IMR-90 (cell line): ENCODE data around the gene TMEM140. TPM values are rescaled to one million over a fixed set of nuclear protein-coding genes. Genes with fewer than 3 reads are reported as not detected.

Source experiments
- ATAC-seq: fragments of 200-7000 bp; cut with Tn5 transposase; 2 replicates; pipeline ENCODE4 v1.9.1; 2020; ENCODE audit warnings: low read depth, mild to moderate bottlenecking, moderate library complexity
- BruUV-seq: library from RNA; stranded (reverse); fragments of 400-500 nt; replicated peaks from 2 replicates; lab custom pipeline; 2021; lab: Mats Ljungman, UMichigan
- CTCF ChIA-PET: fragments of 300-600 bp; formaldehyde crosslinking; extraction: SDS; loops from one replicate; lab custom pipeline; 2021; ENCODE audit warnings: antibody characterized with exemption; lab: Yijun Ruan, JAX
- POLR2A ChIA-PET: fragments of 300-600 bp; sonication (Branson Sonifier 250); formaldehyde crosslinking; loops from one replicate; lab custom pipeline; 2022; ENCODE audit warnings: antibody characterized with exemption; ENCODE audit not compliant: unreplicated experiment; lab: Charles Lee
- DNase-seq: peaks from one replicate; pipeline ENCODE4 v3.0.0; 2013
- H2AFZ ChIP-seq: replicated peaks from 2 replicates; pipeline ENCODE3; 2013; ENCODE audit warnings: low read length, mild to moderate bottlenecking; ENCODE audit not compliant: poor library complexity
- H2AK5ac ChIP-seq: 2 replicates; pipeline ENCODE4 v1.6.1; 2013; ENCODE audit warnings: low read depth, low read length, inconsistent platforms
- H2AK9ac ChIP-seq: replicated peaks from 2 replicates; pipeline ENCODE3; 2013; ENCODE audit warnings: mild to moderate bottlenecking, low read depth, low read length, moderate library complexity; ENCODE audit not compliant: poor library complexity
- H2BK120ac ChIP-seq: 2 replicates; pipeline ENCODE4 v1.6.1; 2013; ENCODE audit warnings: low read depth, low read length, inconsistent platforms
- H2BK15ac ChIP-seq: 3 replicates; pipeline ENCODE4 v1.6.1; 2013; ENCODE audit warnings: low read depth, low read length, inconsistent platforms
- H2BK20ac ChIP-seq: 2 replicates; pipeline ENCODE4 v1.6.1; 2013; ENCODE audit warnings: low read depth, mild to moderate bottlenecking, inconsistent platforms, low read length, moderate library complexity
- H2BK5ac ChIP-seq: 2 replicates; pipeline ENCODE4 v1.6.1; 2013; ENCODE audit warnings: mild to moderate bottlenecking, low read depth, low read length, inconsistent platforms; ENCODE audit not compliant: poor library complexity, severe bottlenecking
- H3K14ac ChIP-seq: replicated peaks from 2 replicates; pipeline ENCODE4 v1.6.1; 2013; ENCODE audit warnings: low read depth, low read length, inconsistent platforms
- H3K18ac ChIP-seq: 2 replicates; pipeline ENCODE4 v1.6.1; 2013; ENCODE audit warnings: low read depth, low read length, control low read depth
- H3K23ac ChIP-seq: 2 replicates; pipeline ENCODE4 v1.6.1; 2013; ENCODE audit warnings: low read depth, low read length, inconsistent platforms
- H3K27ac ChIP-seq: 2 replicates; pipeline ENCODE4 v1.5.1; 2013; ENCODE audit warnings: mild to moderate bottlenecking, control low read depth, low read length; ENCODE audit not compliant: insufficient read depth
- H3K27me3 ChIP-seq: 2 replicates; pipeline ENCODE4 v1.6.1; 2013; ENCODE audit warnings: low read length; ENCODE audit not compliant: control insufficient read depth, insufficient read depth
- H3K36me3 ChIP-seq: 2 replicates; pipeline ENCODE4 v1.6.1; 2013; ENCODE audit warnings: low read length, mixed read lengths; ENCODE audit not compliant: control insufficient read depth, insufficient read depth
- H3K4ac ChIP-seq: 2 replicates; pipeline ENCODE4 v1.6.1; 2013; ENCODE audit warnings: low read depth, low read length, inconsistent platforms
- H3K4me1 ChIP-seq: 2 replicates; pipeline ENCODE4 v1.6.1; 2013; ENCODE audit warnings: low read length, mixed read lengths; ENCODE audit not compliant: control insufficient read depth, insufficient read depth
- H3K4me2 ChIP-seq: 2 replicates; pipeline ENCODE4 v1.6.1; 2013; ENCODE audit warnings: low read depth, mild to moderate bottlenecking, control low read depth, low read length, moderate library complexity
- H3K4me3 ChIP-seq: 2 replicates; pipeline ENCODE4 v1.5.1; 2013; ENCODE audit warnings: low read depth, mild to moderate bottlenecking, control low read depth, low read length, moderate library complexity; ENCODE audit not compliant: insufficient read depth
- H3K56ac ChIP-seq: 2 replicates; pipeline ENCODE4 v1.6.1; 2013; ENCODE audit warnings: low read length, inconsistent platforms; ENCODE audit not compliant: insufficient read depth; ENCODE audit errors: extremely low read depth
- H3K79me1 ChIP-seq, 2 experiments: 2 replicates each; pipeline ENCODE4 v1.6.1; 2013; ENCODE audit warnings: low read length in 2 of 2, inconsistent platforms in 1 of 2, low read depth in 1 of 2
- H3K9ac ChIP-seq: 2 replicates; pipeline ENCODE4 v1.6.1; 2013; ENCODE audit warnings: low read depth, low read length, control low read depth
- H3K9me1 ChIP-seq: 2 replicates; pipeline ENCODE4 v1.6.1; 2013; ENCODE audit warnings: low read length, inconsistent platforms; ENCODE audit not compliant: insufficient read depth
- H3K9me3 ChIP-seq: 2 replicates; pipeline ENCODE4 v1.6.1; 2013; ENCODE audit warnings: low read length; ENCODE audit not compliant: control insufficient read depth, insufficient read depth
- H4K20me1 ChIP-seq: 2 replicates; pipeline ENCODE4 v1.6.1; 2013; ENCODE audit warnings: low read length, inconsistent platforms; ENCODE audit not compliant: insufficient read depth
- H4K5ac ChIP-seq: 2 replicates; pipeline ENCODE4 v1.6.1; 2013; ENCODE audit warnings: mild to moderate bottlenecking, low read depth, low read length, control low read depth
- H4K8ac ChIP-seq, 2 experiments: 2 replicates each; pipeline ENCODE4 v1.6.1; 2013; ENCODE audit warnings: low read depth in 2 of 2, low read length in 2 of 2, control low read depth in 1 of 2, inconsistent platforms in 1 of 2
- H4K91ac ChIP-seq: 2 replicates; pipeline ENCODE4 v1.6.1; 2013; ENCODE audit warnings: low read depth, low read length, inconsistent platforms; ENCODE audit not compliant: insufficient read depth
- BHLHE40 ChIP-seq: fragments of 150-350 bp; IDR thresholded peaks from 2 replicates; pipeline ENCODE4 v1.6.1; 2016; ENCODE audit warnings: mild to moderate bottlenecking, low read depth, low read length
- CHD1 ChIP-seq: IDR thresholded peaks from 2 replicates; pipeline ENCODE4 v1.6.1; 2012; ENCODE audit warnings: low read depth, low read length, improper control_type of control experiment
- MAZ ChIP-seq: IDR thresholded peaks from 2 replicates; pipeline ENCODE4 v1.6.1; 2012; ENCODE audit warnings: low read depth, mild to moderate bottlenecking, low read length, improper control_type of control experiment, moderate library complexity, borderline replicate concordance
- RAD21 ChIP-seq: IDR thresholded peaks from 2 replicates; pipeline ENCODE4 v1.6.1; 2012; ENCODE audit warnings: low read length, improper control_type of control experiment
- RFX5 ChIP-seq: IDR thresholded peaks from 2 replicates; pipeline ENCODE4 v1.8.0; 2012; ENCODE audit warnings: low read depth, mild to moderate bottlenecking, low read length, moderate library complexity
- WGBS, 2 experiments: methylation state at CpG; one replicate each; pipeline versions ENCODE4 v1.1.5 to v1.1.7; 2013; ENCODE audit warnings: missing lambda C conversion rate in 2 of 2; ENCODE audit not compliant: insufficient read length in 1 of 2; ENCODE audit errors: extremely low coverage in 2 of 2; 5-methylcytosine and 5-hydroxymethylcytosine counted together
- dilution Hi-C: fragments of 300-500 bp; cut with HindIII; formaldehyde crosslinking; loops from one replicate; pipeline ENCODE4 v1.14.3; 2018; ENCODE audit warnings: low sequenced_read_pairs; ENCODE audit not compliant: unreplicated experiment
- in situ Hi-C: fragments of 300-500 bp; cut with MboI; formaldehyde crosslinking; loops from 3 replicates; pipeline ENCODE4 v1.14.3; 2019; ENCODE audit warnings: low sequenced_read_pairs, inconsistent platforms, mixed read lengths
- intact Hi-C: fragments of 100-400 bp; cut with micrococcal nuclease; formaldehyde crosslinking; loops from 2 replicates; pipeline ENCODE4 v1.10.0; 2022
- polyA plus RNA-seq, 3 experiments: library from polyadenylated mRNA; depleted of rRNA; stranded (reverse); fragments of >200 nt; gene quantifications; 2 replicates each; pipeline ENCODE4 v1.2.3, GENCODE V29; 2012; ENCODE audit warnings: low replicate concordance in 1 of 3
- total RNA-seq: library from RNA; depleted of rRNA; stranded (reverse); fragments of >200 nt; gene quantifications from 2 replicates; pipeline ENCODE4 v1.2.3, GENCODE V29; 2012

Gene TMEM140
- total and polyA plus RNA-seq, 2 of the 4 experiments (the other 2 are of a cell fraction): 0.24 to 0.72 TPM

DNA sequence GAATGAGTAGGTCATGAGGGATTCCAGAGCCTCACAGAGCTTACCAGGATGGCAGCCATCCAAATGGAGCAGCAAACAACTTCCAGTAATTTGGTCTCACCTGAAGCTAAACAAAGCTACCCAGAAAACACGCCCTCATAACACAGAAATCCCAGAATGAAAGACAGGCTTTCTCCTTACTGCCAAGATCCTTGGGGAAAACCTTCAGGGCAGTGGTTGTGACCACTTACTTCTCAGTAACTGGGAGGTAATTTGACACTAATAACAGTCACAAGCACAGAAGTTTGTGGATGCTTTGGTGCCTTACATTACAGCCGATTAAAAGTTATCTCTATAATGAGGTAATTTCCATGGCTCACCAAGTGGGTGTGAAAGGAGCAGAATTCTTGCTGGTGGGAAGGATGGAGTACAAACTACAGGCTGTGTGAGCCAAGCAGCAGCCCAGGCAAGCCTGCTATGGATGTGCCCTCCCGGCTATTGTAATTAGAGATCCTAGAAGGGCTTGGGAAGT lies 53.0 kb downstream of the TMEM140 start:
- Histone ChIP-seq H3K27ac (no peak overlapping the region), H2BK15ac (no peak overlapping the region), H3K4me2 (no peak overlapping the region), H3K4me3 (no peak overlapping the region), H3K56ac (no peak overlapping the region), H3K36me3 (peaks cover 14% of the 10 kb centered on the region), H2BK120ac (no peak overlapping the region), H3K9ac (no peak overlapping the region), H3K9me1 (peaks cover 17% of the 10 kb centered on the region), H3K9me3 (no peaks in the 10 kb centered on the region), H4K5ac (no peak overlapping the region), H2BK5ac (no peak overlapping the region), H4K91ac (no peak overlapping the region), H3K23ac (0 out of 2 replicates have a peak overlapping the region, but pooled peaks have one; percentile 11), H4K20me1 (no peaks in the 10 kb centered on the region), H2AFZ (no peak overlapping the region), H3K4ac (no peak overlapping the region), H4K8ac (no peak overlapping the region), H2AK5ac (no peak overlapping the region), H3K18ac (no peak overlapping the region), H3K27me3 (no peaks in the 10 kb centered on the region), H3K14ac (no peak overlapping the region), H2BK20ac (no peak overlapping the region), H2AK9ac (no peak overlapping the region), H3K4me1 (peaks cover 5% of the 10 kb centered on the region; the same call in 1 of the 2 replicates), H3K79me1 (peaks cover 4 to 12% of the 10 kb centered on the region in 2 experiments; a peak in 3 of 4 replicates)
- BruUV-seq: no TSS peak
- in situ Hi-C loops: no loop called here
- TF ChIP-seq CHD1 (no peak), RFX5 (no peak), RAD21 (no peak), MAZ (no peak), BHLHE40 (no peak)
- ATAC-seq: no peak
- intact Hi-C loops: no loop called here
- WGBS, 2 experiments: no CpG with 5 or more reads among the region's 3 CpGs
- dilution Hi-C loops: no loop called here
- DNase-seq: no peak
- ChIA-PET POLR2A (no interaction called here), CTCF (no interaction called here)
